Osteoblast (primary cell): Measurements from ENCODE around the gene ARG1. TPM values are rescaled to one million over a fixed set of nuclear protein-coding genes. Genes with fewer than 3 reads are reported as not detected.

Experiments used
- DNase-seq: peaks from one replicate; pipeline ENCODE4 v3.0.0; 2011; ENCODE audit warnings: low spot score, mixed read lengths; ENCODE audit not compliant: insufficient read length; ENCODE audit errors: missing footprints
- H2AFZ ChIP-seq: 2 replicates; pipeline ENCODE4 v1.6.0; 2011; ENCODE audit warnings: mild to moderate bottlenecking, low read length
- H3K27ac ChIP-seq: 2 replicates; pipeline ENCODE4 v1.5.1; 2011; ENCODE audit warnings: mild to moderate bottlenecking, low read depth, low read length, moderate library complexity
- H3K27me3 ChIP-seq: 2 replicates; pipeline ENCODE4 v1.6.0; 2012; ENCODE audit warnings: mild to moderate bottlenecking, control low read depth, inconsistent platforms, low read length, moderate library complexity; ENCODE audit not compliant: insufficient read depth
- H3K36me3 ChIP-seq: 2 replicates; pipeline ENCODE4 v1.5.1; 2011; ENCODE audit warnings: mild to moderate bottlenecking, low read length, control low read depth, moderate library complexity; ENCODE audit not compliant: insufficient read depth
- H3K4me1 ChIP-seq: 2 replicates; pipeline ENCODE4 v1.5.1; 2011; ENCODE audit warnings: mild to moderate bottlenecking, low read length, control low read depth, moderate library complexity; ENCODE audit not compliant: insufficient read depth
- H3K4me2 ChIP-seq: 2 replicates; pipeline ENCODE4 v1.6.0; 2011; ENCODE audit warnings: mild to moderate bottlenecking, low read length; ENCODE audit not compliant: insufficient read depth
- H3K4me3 ChIP-seq: fragments of 200-600 bp; sonication (generic); 3 replicates; pipeline ENCODE4 v1.5.1; 2012; ENCODE audit warnings: mild to moderate bottlenecking, low read length, inconsistent platforms; ENCODE audit not compliant: insufficient read depth
- H3K79me2 ChIP-seq: 2 replicates; pipeline ENCODE4 v1.6.0; 2012; ENCODE audit warnings: mild to moderate bottlenecking, low read length, control low read depth, inconsistent platforms; ENCODE audit not compliant: insufficient read depth
- H3K9me3 ChIP-seq: 2 replicates; pipeline ENCODE4 v1.5.1; 2011; ENCODE audit warnings: low read depth, low read length, control low read depth
- H4K20me1 ChIP-seq: 2 replicates; pipeline ENCODE4 v1.6.0; 2012; ENCODE audit warnings: mild to moderate bottlenecking, low read length, control low read depth; ENCODE audit not compliant: insufficient read depth
- total RNA-seq: library from RNA; depleted of rRNA; stranded (reverse); fragments of >200 nt; gene quantifications from 2 replicates; pipeline ENCODE4 v1.2.3, GENCODE V29; 2012
- TF ChIP-seq, protein P1 (sequence below): IDR thresholded peaks from 2 replicates; pipeline ENCODE4 v1.5.1; 2011; ENCODE audit warnings: mild to moderate bottlenecking, low read depth, low read length, moderate library complexity; ENCODE audit errors: extremely low read depth

The ARG1 gene
- total RNA-seq, 1 donor, result not detected

DNA sequence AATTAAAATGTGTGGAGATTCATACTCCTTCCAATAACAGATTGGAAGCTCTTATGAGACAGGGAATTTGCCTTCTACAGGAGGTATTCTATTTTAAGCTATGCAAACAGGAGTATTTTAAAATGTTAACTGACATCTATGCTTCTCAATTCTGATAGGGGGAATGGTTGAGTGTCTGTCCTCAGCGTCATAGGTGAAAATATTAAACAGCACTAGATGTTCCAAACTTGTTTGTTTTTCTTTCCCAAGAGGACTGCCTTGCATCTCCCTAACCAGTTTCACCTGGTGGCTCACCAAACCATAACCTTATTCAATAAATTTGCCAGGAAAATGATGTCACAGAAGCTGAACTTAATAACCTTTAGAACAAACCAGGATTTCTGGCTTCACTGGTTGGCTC is 24.6 kb upstream of the ARG1 start:
- no peak overlapping the region for H2AFZ ChIP-seq
- no peak overlapping the region for H3K4me2 ChIP-seq
- H3K27me3 ChIP-seq, result peaks cover 26% of the 10 kb centered on the region
- no peaks in the 10 kb centered on the region for H3K9me3 ChIP-seq
- no peaks in the 10 kb centered on the region for H3K79me2 ChIP-seq
- H3K4me1 ChIP-seq, result no peaks in the 10 kb centered on the region
- no peaks in the 10 kb centered on the region for H4K20me1 ChIP-seq
- H3K36me3 ChIP-seq, result no peaks in the 10 kb centered on the region
- no peak overlapping the region for H3K4me3 ChIP-seq
- DNase-seq, result no peak
- TF ChIP-seq, protein P1, sequence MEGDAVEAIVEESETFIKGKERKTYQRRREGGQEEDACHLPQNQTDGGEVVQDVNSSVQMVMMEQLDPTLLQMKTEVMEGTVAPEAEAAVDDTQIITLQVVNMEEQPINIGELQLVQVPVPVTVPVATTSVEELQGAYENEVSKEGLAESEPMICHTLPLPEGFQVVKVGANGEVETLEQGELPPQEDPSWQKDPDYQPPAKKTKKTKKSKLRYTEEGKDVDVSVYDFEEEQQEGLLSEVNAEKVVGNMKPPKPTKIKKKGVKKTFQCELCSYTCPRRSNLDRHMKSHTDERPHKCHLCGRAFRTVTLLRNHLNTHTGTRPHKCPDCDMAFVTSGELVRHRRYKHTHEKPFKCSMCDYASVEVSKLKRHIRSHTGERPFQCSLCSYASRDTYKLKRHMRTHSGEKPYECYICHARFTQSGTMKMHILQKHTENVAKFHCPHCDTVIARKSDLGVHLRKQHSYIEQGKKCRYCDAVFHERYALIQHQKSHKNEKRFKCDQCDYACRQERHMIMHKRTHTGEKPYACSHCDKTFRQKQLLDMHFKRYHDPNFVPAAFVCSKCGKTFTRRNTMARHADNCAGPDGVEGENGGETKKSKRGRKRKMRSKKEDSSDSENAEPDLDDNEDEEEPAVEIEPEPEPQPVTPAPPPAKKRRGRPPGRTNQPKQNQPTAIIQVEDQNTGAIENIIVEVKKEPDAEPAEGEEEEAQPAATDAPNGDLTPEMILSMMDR, result no peak
- no peak overlapping the region for H3K27ac ChIP-seq

DNA sequence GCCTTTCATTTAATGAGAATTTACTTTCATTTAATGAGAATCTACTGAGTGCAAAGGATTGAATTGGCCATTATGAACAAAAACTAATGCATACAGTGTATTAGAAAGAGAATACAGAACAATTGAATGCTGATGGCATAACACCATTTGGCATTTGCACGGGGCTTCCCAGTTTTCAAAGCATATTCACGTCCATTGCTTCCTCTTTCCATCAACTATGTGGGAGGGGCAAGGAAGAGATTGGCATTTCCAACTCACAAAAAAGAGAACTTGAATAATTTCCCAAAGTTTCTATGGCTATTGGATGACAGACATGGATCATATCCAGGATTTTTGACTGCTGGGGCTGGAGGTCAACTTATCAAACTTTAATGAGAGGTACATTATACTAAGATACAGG is 23.2 kb upstream of the ARG1 start:
- Histone ChIP-seq H3K4me3 (no peak overlapping the region), H3K27ac (no peak overlapping the region), H3K36me3 (no peaks in the 10 kb centered on the region), H3K9me3 (no peaks in the 10 kb centered on the region), H2AFZ (no peak overlapping the region), H3K79me2 (no peaks in the 10 kb centered on the region), H3K4me2 (no peak overlapping the region), H3K4me1 (no peaks in the 10 kb centered on the region), H3K27me3 (peaks cover 26% of the 10 kb centered on the region), H4K20me1 (no peaks in the 10 kb centered on the region)
- TF ChIP-seq, protein P1, result no peak
- no peak for DNase-seq

DNA sequence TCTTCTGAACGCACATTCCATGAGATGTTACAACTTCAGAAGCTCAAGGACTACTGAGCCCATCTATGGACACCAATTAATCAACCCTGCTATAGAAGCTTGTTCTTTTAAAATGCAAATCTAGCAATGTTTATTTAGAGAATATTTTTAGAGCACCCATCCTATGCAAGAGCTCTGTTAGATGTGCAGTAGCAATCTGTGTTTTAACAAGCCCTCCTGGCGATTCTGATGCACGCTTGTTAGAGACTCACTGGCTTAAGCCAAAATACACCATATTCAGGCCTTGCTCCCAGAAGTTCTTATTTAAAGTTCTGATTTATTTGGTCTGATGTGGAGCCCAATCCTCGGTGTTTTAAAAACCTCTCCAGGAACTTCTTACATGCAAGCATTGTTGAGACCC is 21.1 kb upstream of the ARG1 start:
- TF ChIP-seq, protein P1, result no peak
- H3K36me3 ChIP-seq, result no peaks in the 10 kb centered on the region
- no peaks in the 10 kb centered on the region for H4K20me1 ChIP-seq
- no peak overlapping the region for H3K4me2 ChIP-seq
- no peaks in the 10 kb centered on the region for H3K9me3 ChIP-seq
- H3K79me2 ChIP-seq, result no peaks in the 10 kb centered on the region
- peaks cover 20% of the 10 kb centered on the region for H3K27me3 ChIP-seq
- no peak for DNase-seq
- H3K4me1 ChIP-seq, result no peaks in the 10 kb centered on the region
- no peak overlapping the region for H2AFZ ChIP-seq
- H3K4me3 ChIP-seq, result no peak overlapping the region
- no peak overlapping the region for H3K27ac ChIP-seq

DNA sequence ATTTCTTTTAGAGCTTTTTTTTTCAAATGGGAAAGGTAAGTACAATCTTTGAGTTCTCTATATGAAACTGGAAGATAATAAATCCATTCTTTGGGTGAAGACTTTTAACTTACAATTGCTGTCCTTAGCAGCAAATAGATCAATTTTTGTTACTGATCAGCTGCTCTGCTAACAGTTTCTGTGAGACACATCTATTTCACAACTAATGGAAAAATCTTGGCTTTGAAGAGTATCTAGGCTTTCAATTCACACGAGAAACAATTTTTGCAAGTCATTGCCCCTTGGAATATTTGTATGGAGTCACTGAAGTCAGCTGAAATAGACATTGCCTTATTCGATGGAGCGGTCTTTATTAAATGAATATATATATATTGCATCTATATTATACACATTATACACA is 20.5 kb upstream of the ARG1 start:
- H3K79me2 ChIP-seq, result no peaks in the 10 kb centered on the region
- H3K9me3 ChIP-seq, result no peaks in the 10 kb centered on the region
- H3K4me1 ChIP-seq, result no peaks in the 10 kb centered on the region
- H3K36me3 ChIP-seq, result no peaks in the 10 kb centered on the region
- TF ChIP-seq, protein P1, result no peak
- no peak for DNase-seq
- H3K27me3 ChIP-seq, result peaks cover 17% of the 10 kb centered on the region
- H2AFZ ChIP-seq, result no peak overlapping the region
- H3K4me2 ChIP-seq, result no peak overlapping the region
- H4K20me1 ChIP-seq, result no peaks in the 10 kb centered on the region
- H3K27ac ChIP-seq, result no peak overlapping the region
- H3K4me3 ChIP-seq, result no peak overlapping the region
